Hepatocyte (in vitro differentiated cells): Measurements from ENCODE around the gene JAM3. TPM values are rescaled to one million over a fixed set of nuclear protein-coding genes. Genes with fewer than 3 reads are reported as not detected.

Experiments used
- DNase-seq: peaks from one replicate; pipeline ENCODE4 v3.0.0-alpha.2; 2016; ENCODE audit warnings: low spot score
- H2AFZ ChIP-seq: fragments of 200-600 bp; sonication (generic); 2 replicates; pipeline ENCODE4 v1.6.0; 2016; ENCODE audit warnings: antibody characterized with exemption, mild to moderate bottlenecking
- H3K27ac ChIP-seq: fragments of 200-600 bp; sonication (generic); 2 replicates; pipeline ENCODE4 v1.5.1; 2016; ENCODE audit warnings: mild to moderate bottlenecking
- H3K27me3 ChIP-seq: fragments of 200-600 bp; sonication (generic); 2 replicates; pipeline ENCODE4 v1.6.1; 2016
- H3K36me3 ChIP-seq: fragments of 200-600 bp; sonication (generic); replicated peaks from 2 replicates; pipeline ENCODE4 v1.5.1; 2016; ENCODE audit warnings: low read depth; ENCODE audit not compliant: insufficient read depth
- H3K4me1 ChIP-seq: fragments of 200-600 bp; sonication (generic); 2 replicates; pipeline ENCODE4 v1.5.1; 2016; ENCODE audit warnings: mild to moderate bottlenecking, moderate library complexity; ENCODE audit not compliant: insufficient read depth
- H3K4me2 ChIP-seq: fragments of 200-600 bp; sonication (generic); 2 replicates; pipeline ENCODE4 v1.6.0; 2016
- H3K4me3 ChIP-seq: fragments of 200-600 bp; sonication (generic); 2 replicates; pipeline ENCODE4 v1.5.1; 2016; ENCODE audit warnings: mild to moderate bottlenecking
- H3K79me2 ChIP-seq: fragments of 200-600 bp; sonication (generic); 2 replicates; pipeline ENCODE4 v1.6.0; 2017; ENCODE audit warnings: mild to moderate bottlenecking
- H3K9me2 ChIP-seq: fragments of 200-600 bp; sonication (generic); replicated peaks from 2 replicates; pipeline ENCODE4 v1.6.0; 2017; ENCODE audit warnings: mild to moderate bottlenecking; ENCODE audit not compliant: insufficient read depth
- H3K9me3 ChIP-seq: fragments of 200-600 bp; sonication (generic); 2 replicates; pipeline ENCODE4 v1.5.1; 2016; ENCODE audit warnings: low read depth, mild to moderate bottlenecking
- H4K20me1 ChIP-seq: fragments of 200-600 bp; sonication (generic); 2 replicates; pipeline ENCODE4 v1.6.0; 2016; ENCODE audit warnings: mild to moderate bottlenecking; ENCODE audit not compliant: insufficient read depth, poor library complexity, severe bottlenecking
- CTCF ChIP-seq: fragments of 200-600 bp; sonication (generic); IDR thresholded peaks from 2 replicates; pipeline ENCODE4 v1.5.1; 2016; ENCODE audit warnings: antibody characterized with exemption, mild to moderate bottlenecking; ENCODE audit not compliant: poor library complexity
- EZH2 ChIP-seq: fragments of 200-600 bp; sonication (generic); IDR thresholded peaks from 2 replicates; pipeline ENCODE4 v1.6.1; 2016; ENCODE audit warnings: antibody characterized with exemption, mild to moderate bottlenecking, borderline replicate concordance
- EZH2phosphoT487 ChIP-seq: fragments of 200-600 bp; sonication (generic); IDR thresholded peaks from one replicate; pipeline ENCODE4 v1.6.1; 2018; ENCODE audit warnings: antibody characterized with exemption, mild to moderate bottlenecking, low read depth, moderate library complexity; ENCODE audit not compliant: unreplicated experiment, severe bottlenecking
- WGBS: methylation state at CpG from one replicate; pipeline ENCODE4 v1.1.6; 2016; ENCODE audit warnings: low lambda C conversion rate; ENCODE audit errors: missing lambda C conversion rate; 5-methylcytosine and 5-hydroxymethylcytosine counted together
- polyA plus RNA-seq: library from polyadenylated mRNA; unstranded; fragments of >200 nt; fragmentation: Nextera tagmentation; extraction: Ambion mirVana; gene quantifications from 2 replicates; pipeline ENCODE4 v1.2.1, GENCODE V29; 2016
- total RNA-seq: library from RNA; depleted of rRNA; stranded (reverse); fragments of >200 nt; gene quantifications from 2 replicates; pipeline ENCODE4 v1.2.3, GENCODE V29; 2014

JAM3 gene
- total and polyA plus RNA-seq, 2 experiments from 2014 or later, result 20.3 to 23.6 TPM

- no peaks in the 10 kb centered on the region for H3K27me3 ChIP-seq
- H3K79me2 ChIP-seq, result no peaks in the 10 kb centered on the region
- TF ChIP-seq CTCF, result no peak
- no peak for TF ChIP-seq EZH2phosphoT487
- TF ChIP-seq EZH2, result no peak
- no peak overlapping the region for H3K27ac ChIP-seq
- H3K9me3 ChIP-seq, result no peaks in the 10 kb centered on the region
- DNase-seq, result no peak
- H3K36me3 ChIP-seq, result no peaks in the 10 kb centered on the region
- no peaks in the 10 kb centered on the region for H3K4me1 ChIP-seq
- no peak overlapping the region for H3K4me3 ChIP-seq
- H3K4me2 ChIP-seq, result no peak overlapping the region
- no peak overlapping the region for H2AFZ ChIP-seq
- no peaks in the 10 kb centered on the region for H3K9me2 ChIP-seq
- WGBS, result over 99% methylated on average over 5 of the region's 5 CpGs
- no peaks in the 10 kb centered on the region for H4K20me1 ChIP-seq
Observed at GRCh38 chr11:134144744-134145143, 75.9 kb downstream of the JAM3 start.

GRCh38 chr11:134145715-134146114 lies 76.8 kb downstream of the JAM3 start:
- Histone ChIP-seq H3K4me1 (no peaks in the 10 kb centered on the region), H3K27ac (no peak overlapping the region), H3K9me3 (no peaks in the 10 kb centered on the region), H3K79me2 (no peaks in the 10 kb centered on the region), H3K4me2 (no peak overlapping the region), H2AFZ (no peak overlapping the region), H3K9me2 (no peaks in the 10 kb centered on the region), H3K4me3 (no peak overlapping the region), H4K20me1 (no peaks in the 10 kb centered on the region), H3K27me3 (no peaks in the 10 kb centered on the region), H3K36me3 (no peaks in the 10 kb centered on the region)
- DNase-seq, result no peak
- no peak for TF ChIP-seq CTCF
- TF ChIP-seq EZH2, result no peak
- TF ChIP-seq EZH2phosphoT487, result no peak
- WGBS, result 96% methylated on average over 8 of the region's 8 CpGs

GRCh38 chr11:134146598-134146997 lies 77.7 kb downstream of the JAM3 start:
- TF ChIP-seq EZH2, result no peak
- TF ChIP-seq CTCF, result no peak
- TF ChIP-seq EZH2phosphoT487, result no peak
- H3K4me3 ChIP-seq, result no peak overlapping the region
- no peaks in the 10 kb centered on the region for H3K36me3 ChIP-seq
- H3K9me3 ChIP-seq, result no peaks in the 10 kb centered on the region
- no peak overlapping the region for H2AFZ ChIP-seq
- DNase-seq, result no peak
- no peaks in the 10 kb centered on the region for H3K27me3 ChIP-seq
- H4K20me1 ChIP-seq, result no peaks in the 10 kb centered on the region
- H3K79me2 ChIP-seq, result no peaks in the 10 kb centered on the region
- H3K9me2 ChIP-seq, result no peaks in the 10 kb centered on the region
- no peaks in the 10 kb centered on the region for H3K4me1 ChIP-seq
- H3K27ac ChIP-seq, result no peak overlapping the region
- 100% methylated on average over 3 of the region's 3 CpGs for WGBS
- H3K4me2 ChIP-seq, result no peak overlapping the region

- Histone ChIP-seq H3K4me2 (no peak overlapping the region), H2AFZ (no peak overlapping the region), H3K79me2 (no peaks in the 10 kb centered on the region), H3K27me3 (no peaks in the 10 kb centered on the region), H3K27ac (no peak overlapping the region), H3K4me1 (no peaks in the 10 kb centered on the region), H3K36me3 (no peaks in the 10 kb centered on the region), H4K20me1 (no peaks in the 10 kb centered on the region), H3K9me2 (no peaks in the 10 kb centered on the region), H3K9me3 (no peaks in the 10 kb centered on the region), H3K4me3 (no peak overlapping the region)
- no peak for TF ChIP-seq EZH2phosphoT487
- TF ChIP-seq EZH2, result no peak
- no peak for TF ChIP-seq CTCF
- DNase-seq, result no peak
- 96% methylated on average over 16 of the region's 16 CpGs for WGBS
Observed at GRCh38 chr11:134149371-134149770, 80.5 kb downstream of the JAM3 start.
